IMR-90 (cell line): ENCODE measurements around the gene ARHGAP32. TPM values are rescaled to one million over a fixed set of nuclear protein-coding genes. Genes with fewer than 3 reads are reported as not detected.

Experiments
- ATAC-seq: fragments of 200-7000 bp; cut with Tn5 transposase; 2 replicates; pipeline ENCODE4 v1.9.1; 2020; ENCODE audit warnings: low read depth, mild to moderate bottlenecking, moderate library complexity
- BruUV-seq: library from RNA; stranded (reverse); fragments of 400-500 nt; replicated peaks from 2 replicates; lab custom pipeline; 2021; lab: Mats Ljungman, UMichigan
- CTCF ChIA-PET: fragments of 300-600 bp; formaldehyde crosslinking; extraction: SDS; loops from one replicate; lab custom pipeline; 2021; ENCODE audit warnings: antibody characterized with exemption; lab: Yijun Ruan, JAX
- POLR2A ChIA-PET: fragments of 300-600 bp; sonication (Branson Sonifier 250); formaldehyde crosslinking; loops from one replicate; lab custom pipeline; 2022; ENCODE audit warnings: antibody characterized with exemption; ENCODE audit not compliant: unreplicated experiment; lab: Charles Lee
- DNase-seq: peaks from one replicate; pipeline ENCODE4 v3.0.0; 2013
- H2AFZ ChIP-seq: replicated peaks from 2 replicates; pipeline ENCODE3; 2013; ENCODE audit warnings: low read length, mild to moderate bottlenecking; ENCODE audit not compliant: poor library complexity
- H2AK5ac ChIP-seq: 2 replicates; pipeline ENCODE4 v1.6.1; 2013; ENCODE audit warnings: low read depth, low read length, inconsistent platforms
- H2AK9ac ChIP-seq: replicated peaks from 2 replicates; pipeline ENCODE3; 2013; ENCODE audit warnings: mild to moderate bottlenecking, low read depth, low read length, moderate library complexity; ENCODE audit not compliant: poor library complexity
- H2BK120ac ChIP-seq: 2 replicates; pipeline ENCODE4 v1.6.1; 2013; ENCODE audit warnings: low read depth, low read length, inconsistent platforms
- H2BK15ac ChIP-seq: 3 replicates; pipeline ENCODE4 v1.6.1; 2013; ENCODE audit warnings: low read depth, low read length, inconsistent platforms
- H2BK20ac ChIP-seq: 2 replicates; pipeline ENCODE4 v1.6.1; 2013; ENCODE audit warnings: low read depth, mild to moderate bottlenecking, inconsistent platforms, low read length, moderate library complexity
- H2BK5ac ChIP-seq: 2 replicates; pipeline ENCODE4 v1.6.1; 2013; ENCODE audit warnings: mild to moderate bottlenecking, low read depth, low read length, inconsistent platforms; ENCODE audit not compliant: poor library complexity, severe bottlenecking
- H3K14ac ChIP-seq: replicated peaks from 2 replicates; pipeline ENCODE4 v1.6.1; 2013; ENCODE audit warnings: low read depth, low read length, inconsistent platforms
- H3K18ac ChIP-seq: 2 replicates; pipeline ENCODE4 v1.6.1; 2013; ENCODE audit warnings: low read depth, low read length, control low read depth
- H3K23ac ChIP-seq: 2 replicates; pipeline ENCODE4 v1.6.1; 2013; ENCODE audit warnings: low read depth, low read length, inconsistent platforms
- H3K27ac ChIP-seq: 2 replicates; pipeline ENCODE4 v1.5.1; 2013; ENCODE audit warnings: mild to moderate bottlenecking, control low read depth, low read length; ENCODE audit not compliant: insufficient read depth
- H3K27me3 ChIP-seq: 2 replicates; pipeline ENCODE4 v1.6.1; 2013; ENCODE audit warnings: low read length; ENCODE audit not compliant: control insufficient read depth, insufficient read depth
- H3K36me3 ChIP-seq: 2 replicates; pipeline ENCODE4 v1.6.1; 2013; ENCODE audit warnings: low read length, mixed read lengths; ENCODE audit not compliant: control insufficient read depth, insufficient read depth
- H3K4ac ChIP-seq: 2 replicates; pipeline ENCODE4 v1.6.1; 2013; ENCODE audit warnings: low read depth, low read length, inconsistent platforms
- H3K4me1 ChIP-seq: 2 replicates; pipeline ENCODE4 v1.6.1; 2013; ENCODE audit warnings: low read length, mixed read lengths; ENCODE audit not compliant: control insufficient read depth, insufficient read depth
- H3K4me2 ChIP-seq: 2 replicates; pipeline ENCODE4 v1.6.1; 2013; ENCODE audit warnings: low read depth, mild to moderate bottlenecking, control low read depth, low read length, moderate library complexity
- H3K4me3 ChIP-seq: 2 replicates; pipeline ENCODE4 v1.5.1; 2013; ENCODE audit warnings: low read depth, mild to moderate bottlenecking, control low read depth, low read length, moderate library complexity; ENCODE audit not compliant: insufficient read depth
- H3K56ac ChIP-seq: 2 replicates; pipeline ENCODE4 v1.6.1; 2013; ENCODE audit warnings: low read length, inconsistent platforms; ENCODE audit not compliant: insufficient read depth; ENCODE audit errors: extremely low read depth
- H3K79me1 ChIP-seq, 2 experiments: 2 replicates each; pipeline ENCODE4 v1.6.1; 2013; ENCODE audit warnings: low read length in 2 of 2, inconsistent platforms in 1 of 2, low read depth in 1 of 2
- H3K9ac ChIP-seq: 2 replicates; pipeline ENCODE4 v1.6.1; 2013; ENCODE audit warnings: low read depth, low read length, control low read depth
- H3K9me1 ChIP-seq: 2 replicates; pipeline ENCODE4 v1.6.1; 2013; ENCODE audit warnings: low read length, inconsistent platforms; ENCODE audit not compliant: insufficient read depth
- H3K9me3 ChIP-seq: 2 replicates; pipeline ENCODE4 v1.6.1; 2013; ENCODE audit warnings: low read length; ENCODE audit not compliant: control insufficient read depth, insufficient read depth
- H4K20me1 ChIP-seq: 2 replicates; pipeline ENCODE4 v1.6.1; 2013; ENCODE audit warnings: low read length, inconsistent platforms; ENCODE audit not compliant: insufficient read depth
- H4K5ac ChIP-seq: 2 replicates; pipeline ENCODE4 v1.6.1; 2013; ENCODE audit warnings: mild to moderate bottlenecking, low read depth, low read length, control low read depth
- H4K8ac ChIP-seq, 2 experiments: 2 replicates each; pipeline ENCODE4 v1.6.1; 2013; ENCODE audit warnings: low read depth in 2 of 2, low read length in 2 of 2, control low read depth in 1 of 2, inconsistent platforms in 1 of 2
- H4K91ac ChIP-seq: 2 replicates; pipeline ENCODE4 v1.6.1; 2013; ENCODE audit warnings: low read depth, low read length, inconsistent platforms; ENCODE audit not compliant: insufficient read depth
- CEBPB ChIP-seq: IDR thresholded peaks from 2 replicates; pipeline ENCODE4 v1.6.1; 2012; ENCODE audit warnings: low read depth, low read length, improper control_type of control experiment
- CHD1 ChIP-seq: IDR thresholded peaks from 2 replicates; pipeline ENCODE4 v1.6.1; 2012; ENCODE audit warnings: low read depth, low read length, improper control_type of control experiment
- CTCF ChIP-seq: conservative IDR thresholded peaks from 2 replicates; pipeline ENCODE4 v1.5.1; 2012; ENCODE audit warnings: mild to moderate bottlenecking, low read depth, low read length, improper control_type of control experiment
- ELK1 ChIP-seq: fragments of 150-350 bp; IDR thresholded peaks from 2 replicates; pipeline ENCODE4 v1.6.1; 2016; ENCODE audit warnings: low read depth, mild to moderate bottlenecking, low read length, moderate library complexity, borderline replicate concordance
- FOS ChIP-seq: fragments of 150-350 bp; IDR thresholded peaks from 2 replicates; pipeline ENCODE4 v1.6.1; 2016; ENCODE audit warnings: low read depth, low read length
- MAFK ChIP-seq: IDR thresholded peaks from 2 replicates; pipeline ENCODE4 v1.6.1; 2012; ENCODE audit warnings: low read depth, low read length, improper control_type of control experiment
- MAZ ChIP-seq: IDR thresholded peaks from 2 replicates; pipeline ENCODE4 v1.6.1; 2012; ENCODE audit warnings: low read depth, mild to moderate bottlenecking, low read length, improper control_type of control experiment, moderate library complexity, borderline replicate concordance
- MXI1 ChIP-seq: IDR thresholded peaks from 2 replicates; pipeline ENCODE4 v1.6.1; 2012; ENCODE audit warnings: low read depth, mild to moderate bottlenecking, low read length, moderate library complexity, borderline replicate concordance
- NFE2L2 ChIP-seq: fragments of 150-350 bp; IDR thresholded peaks from 2 replicates; pipeline ENCODE4 v1.6.1; 2016; ENCODE audit warnings: low read depth, mild to moderate bottlenecking, low read length
- POLR2A ChIP-seq: IDR thresholded peaks from 2 replicates; pipeline ENCODE4 v1.6.1; 2012; ENCODE audit warnings: mild to moderate bottlenecking, low read depth, low read length
- RAD21 ChIP-seq: IDR thresholded peaks from 2 replicates; pipeline ENCODE4 v1.6.1; 2012; ENCODE audit warnings: low read length, improper control_type of control experiment
- RCOR1 ChIP-seq: IDR thresholded peaks from 2 replicates; pipeline ENCODE4 v1.6.1; 2012; ENCODE audit warnings: mild to moderate bottlenecking, low read length, improper control_type of control experiment; ENCODE audit not compliant: insufficient replicate concordance
- RFX5 ChIP-seq: IDR thresholded peaks from 2 replicates; pipeline ENCODE4 v1.8.0; 2012; ENCODE audit warnings: low read depth, mild to moderate bottlenecking, low read length, moderate library complexity
- SMC3 ChIP-seq: fragments of 150-350 bp; IDR thresholded peaks from 2 replicates; pipeline ENCODE4 v1.6.1; 2016; ENCODE audit warnings: low read depth, mild to moderate bottlenecking, antibody characterized with exemption, low read length, moderate library complexity
- USF2 ChIP-seq: fragments of 150-350 bp; IDR thresholded peaks from 2 replicates; pipeline ENCODE4 v1.6.1; 2017; ENCODE audit warnings: mild to moderate bottlenecking, antibody characterized with exemption, low read length, low read depth
- WGBS, 2 experiments: methylation state at CpG; one replicate each; pipeline versions ENCODE4 v1.1.5 to v1.1.7; 2013; ENCODE audit warnings: missing lambda C conversion rate in 2 of 2; ENCODE audit not compliant: insufficient read length in 1 of 2; ENCODE audit errors: extremely low coverage in 2 of 2; 5-methylcytosine and 5-hydroxymethylcytosine counted together
- dilution Hi-C: fragments of 300-500 bp; cut with HindIII; formaldehyde crosslinking; loops from one replicate; pipeline ENCODE4 v1.14.3; 2018; ENCODE audit warnings: low sequenced_read_pairs; ENCODE audit not compliant: unreplicated experiment
- in situ Hi-C: fragments of 300-500 bp; cut with MboI; formaldehyde crosslinking; loops from 3 replicates; pipeline ENCODE4 v1.14.3; 2019; ENCODE audit warnings: low sequenced_read_pairs, inconsistent platforms, mixed read lengths
- intact Hi-C: fragments of 100-400 bp; cut with micrococcal nuclease; formaldehyde crosslinking; loops from 2 replicates; pipeline ENCODE4 v1.10.0; 2022
- polyA plus RNA-seq, 3 experiments: library from polyadenylated mRNA; depleted of rRNA; stranded (reverse); fragments of >200 nt; gene quantifications; 2 replicates each; pipeline ENCODE4 v1.2.3, GENCODE V29; 2012; ENCODE audit warnings: low replicate concordance in 1 of 3
- total RNA-seq: library from RNA; depleted of rRNA; stranded (reverse); fragments of >200 nt; gene quantifications from 2 replicates; pipeline ENCODE4 v1.2.3, GENCODE V29; 2012

ARHGAP32 gene
- total and polyA plus RNA-seq, 2 of the 4 experiments (the other 2 are of a cell fraction), result 4.1 to 8.4 TPM

- ATAC-seq, result no peak
- in situ Hi-C loops, result no loop called here
- BruUV-seq, result no TSS peak
Observed at GRCh38 chr11:129012880-129013279, 179.2 kb downstream of the ARHGAP32 start.

More at GRCh38 chr11:129012880-129013279, 179.2 kb downstream of the ARHGAP32 start:
- no peak overlapping the region for H3K4me3 ChIP-seq
- no peak overlapping the region for H2AK9ac ChIP-seq
- ChIA-PET CTCF (no interaction called here), POLR2A (no interaction called here)
- H2BK15ac ChIP-seq, result no peak overlapping the region
- no peak overlapping the region for H3K4ac ChIP-seq
- H2BK20ac ChIP-seq, result no peak overlapping the region
- intact Hi-C loops (no loop called here), dilution Hi-C loops (no loop called here)
- no peak overlapping the region for H2BK5ac ChIP-seq
- no peak overlapping the region for H3K18ac ChIP-seq
- no peak overlapping the region for H3K14ac ChIP-seq
- H4K91ac ChIP-seq, result no peak overlapping the region
- no peak for DNase-seq
- H4K8ac ChIP-seq, result no peak overlapping the region
- no peak for TF ChIP-seq MXI1
- TF ChIP-seq NFE2L2, result no peak
- no peak for TF ChIP-seq USF2
- no peak for TF ChIP-seq ELK1
- TF ChIP-seq CTCF, result no peak
- TF ChIP-seq CEBPB, result no peak
- no peak for TF ChIP-seq POLR2A
- TF ChIP-seq RFX5, result no peak
- no peak for TF ChIP-seq SMC3
- TF ChIP-seq FOS, result no peak
- TF ChIP-seq MAZ, result no peak
- TF ChIP-seq RCOR1, result no peak
- TF ChIP-seq CHD1, result no peak
- no peak for TF ChIP-seq RAD21
- TF ChIP-seq MAFK, result no peak
- no peaks in the 10 kb centered on the region for H3K79me1 ChIP-seq
- no peak overlapping the region for H2AFZ ChIP-seq
- H4K5ac ChIP-seq, result no peak overlapping the region
- no peak overlapping the region for H2AK5ac ChIP-seq
- H3K23ac ChIP-seq, result no peak overlapping the region
- H3K27me3 ChIP-seq, result no peaks in the 10 kb centered on the region
- no peaks in the 10 kb centered on the region for H3K9me1 ChIP-seq
- no peak overlapping the region for H3K56ac ChIP-seq
- no peak overlapping the region for H3K9ac ChIP-seq
- no peak overlapping the region for H2BK120ac ChIP-seq
- WGBS, 2 experiments, result no CpG with 5 or more reads among the region's 4 CpGs
- H3K4me1 ChIP-seq, result no peaks in the 10 kb centered on the region
- H3K36me3 ChIP-seq, result no peaks in the 10 kb centered on the region
- no peak overlapping the region for H3K4me2 ChIP-seq
- no peaks in the 10 kb centered on the region for H3K9me3 ChIP-seq
- H4K20me1 ChIP-seq, result no peaks in the 10 kb centered on the region
- H3K27ac ChIP-seq, result no peak overlapping the region
